DND-41 (cell line): Measurements from ENCODE around the gene HMGB4.

Experiments used
- ATAC-seq: fragments of 200-7000 bp; cut with Tn5 transposase; 3 replicates; pipeline ENCODE4 v1.9.1; 2021; ENCODE audit warnings: low read depth; ENCODE audit not compliant: insufficient read depth
- DNase-seq: peaks from one replicate; pipeline ENCODE4 v3.0.0-alpha.2; 2020
- H2AFZ ChIP-seq: 2 replicates; pipeline ENCODE4 v1.6.0; 2012; ENCODE audit warnings: low read depth, low read length
- H3K27ac ChIP-seq: 2 replicates; pipeline ENCODE4 v1.5.1; 2012; ENCODE audit warnings: low read length, inconsistent platforms
- H3K27me3 ChIP-seq: fragments of 200-600 bp; sonication (generic); 2 replicates; pipeline ENCODE4 v1.6.0; 2012; ENCODE audit warnings: low read length, mild to moderate bottlenecking, inconsistent platforms; ENCODE audit not compliant: insufficient read depth, poor library complexity
- H3K36me3 ChIP-seq: 2 replicates; pipeline ENCODE4 v1.5.1; 2012; ENCODE audit warnings: low read length, inconsistent platforms; ENCODE audit not compliant: insufficient read depth
- H3K4me1 ChIP-seq: 2 replicates; pipeline ENCODE4 v1.5.1; 2012; ENCODE audit warnings: mild to moderate bottlenecking, low read length; ENCODE audit not compliant: insufficient read depth
- H3K4me2 ChIP-seq: 2 replicates; pipeline ENCODE4 v1.6.0; 2012; ENCODE audit warnings: mild to moderate bottlenecking, moderate library complexity, low read length, inconsistent platforms; ENCODE audit not compliant: insufficient read depth
- H3K4me3 ChIP-seq, 2 experiments: fragments of 200-600 bp in 1 of 2; shearing (Covaris generic) in 1 of 2; 2 replicates each; pipeline ENCODE4 v1.5.1; 2012 to 2016; ENCODE audit warnings: inconsistent platforms in 2 of 2, low read length in 2 of 2, mild to moderate bottlenecking in 2 of 2, low read depth in 1 of 2, moderate library complexity in 1 of 2
- H3K79me2 ChIP-seq: 2 replicates; pipeline ENCODE4 v1.6.0; 2012; ENCODE audit warnings: low read length, inconsistent platforms; ENCODE audit not compliant: insufficient read depth
- H3K9ac ChIP-seq: 2 replicates; pipeline ENCODE4 v1.6.0; 2012; ENCODE audit warnings: low read depth, mild to moderate bottlenecking, inconsistent platforms, low read length, moderate library complexity
- H3K9me3 ChIP-seq: 2 replicates; pipeline ENCODE4 v1.5.1; 2012; ENCODE audit warnings: low read length, moderate library complexity, mild to moderate bottlenecking, inconsistent platforms; ENCODE audit not compliant: insufficient read depth, severe bottlenecking
- H4K20me1 ChIP-seq: 2 replicates; pipeline ENCODE4 v1.6.0; 2012; ENCODE audit warnings: low read length; ENCODE audit not compliant: insufficient read depth
- EZH2 ChIP-seq: IDR thresholded peaks from 3 replicates; pipeline ENCODE4 v1.6.1; 2012; ENCODE audit warnings: borderline replicate concordance, low read depth, mild to moderate bottlenecking, moderate library complexity, low read length, inconsistent platforms; ENCODE audit not compliant: severe bottlenecking
- TF ChIP-seq, protein P1 (sequence below): IDR thresholded peaks from 2 replicates; pipeline ENCODE4 v1.5.1; 2012; ENCODE audit warnings: borderline replicate concordance, low read length, moderate library complexity, mild to moderate bottlenecking; ENCODE audit not compliant: poor library complexity, severe bottlenecking; ENCODE audit errors: extremely low read depth

Gene HMGB4

DNA sequence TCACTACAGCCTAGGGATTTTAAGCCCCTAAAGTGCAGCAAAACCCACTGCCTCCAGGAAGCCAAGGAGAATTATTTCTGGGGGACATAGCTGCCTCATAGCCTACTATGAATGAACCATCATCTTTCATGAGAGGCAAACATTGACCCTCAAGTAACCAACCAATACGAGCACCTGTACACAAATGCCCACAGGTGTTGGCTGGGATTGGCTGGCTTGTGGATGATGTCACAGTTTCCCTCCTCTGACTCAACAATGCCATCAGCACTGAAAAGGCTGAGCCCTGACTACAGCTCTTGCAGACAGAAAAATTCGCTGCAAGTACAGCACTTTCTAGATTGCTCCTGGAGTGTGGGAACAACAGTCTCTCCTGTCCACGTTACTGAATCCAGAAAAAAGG is at the start of gene HMGB4:
Gene HMGB4 (plus strand): TSS at position 301 of the 400 bp plus-strand sequence. CDS start 113 bp downstream, outside the sequence.
- Histone ChIP-seq H3K4me2 (no peak within 1 kb of the TSS), H4K20me1 (no peaks in the 10 kb centered on the region), H3K27ac (no peak within 1 kb of the TSS), H3K4me1 (no peaks in the 10 kb centered on the region), H3K27me3 (peaks cover 10% of the 10 kb centered on the region), H3K4me3 (no peak within 1 kb of the TSS), H2AFZ (no peak within 1 kb of the TSS), H3K9ac (no peak within 1 kb of the TSS), H3K79me2 (no peaks in the 10 kb centered on the region), H3K36me3 (no peaks in the 10 kb centered on the region), H3K9me3 (no peaks in the 10 kb centered on the region)
- TF ChIP-seq, protein P1, sequence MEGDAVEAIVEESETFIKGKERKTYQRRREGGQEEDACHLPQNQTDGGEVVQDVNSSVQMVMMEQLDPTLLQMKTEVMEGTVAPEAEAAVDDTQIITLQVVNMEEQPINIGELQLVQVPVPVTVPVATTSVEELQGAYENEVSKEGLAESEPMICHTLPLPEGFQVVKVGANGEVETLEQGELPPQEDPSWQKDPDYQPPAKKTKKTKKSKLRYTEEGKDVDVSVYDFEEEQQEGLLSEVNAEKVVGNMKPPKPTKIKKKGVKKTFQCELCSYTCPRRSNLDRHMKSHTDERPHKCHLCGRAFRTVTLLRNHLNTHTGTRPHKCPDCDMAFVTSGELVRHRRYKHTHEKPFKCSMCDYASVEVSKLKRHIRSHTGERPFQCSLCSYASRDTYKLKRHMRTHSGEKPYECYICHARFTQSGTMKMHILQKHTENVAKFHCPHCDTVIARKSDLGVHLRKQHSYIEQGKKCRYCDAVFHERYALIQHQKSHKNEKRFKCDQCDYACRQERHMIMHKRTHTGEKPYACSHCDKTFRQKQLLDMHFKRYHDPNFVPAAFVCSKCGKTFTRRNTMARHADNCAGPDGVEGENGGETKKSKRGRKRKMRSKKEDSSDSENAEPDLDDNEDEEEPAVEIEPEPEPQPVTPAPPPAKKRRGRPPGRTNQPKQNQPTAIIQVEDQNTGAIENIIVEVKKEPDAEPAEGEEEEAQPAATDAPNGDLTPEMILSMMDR, result no peak
- TF ChIP-seq EZH2, result no peak
- ATAC-seq, result no peak
- DNase-seq, result no peak

DNA sequence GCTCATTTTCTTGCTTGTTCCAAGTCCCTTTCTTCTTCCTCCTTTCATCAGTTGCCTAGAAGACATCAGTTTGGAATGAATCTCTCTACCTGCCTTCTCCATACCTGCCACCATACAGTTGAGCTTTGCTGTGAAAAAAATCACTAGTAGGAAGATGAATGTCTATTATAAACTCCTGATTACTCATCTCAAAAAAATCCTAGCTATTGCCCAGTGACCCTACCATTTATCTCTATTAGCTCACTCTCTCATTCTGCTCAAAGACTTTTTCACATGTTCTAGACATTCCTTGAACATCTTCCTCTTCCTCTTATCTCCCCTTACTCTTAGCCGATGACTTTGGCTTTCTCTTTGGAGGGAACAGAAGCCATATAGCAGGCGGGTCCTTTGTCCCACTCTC is 49.7 kb upstream of the HMGB4 start:
- H3K36me3 ChIP-seq, result no peaks in the 10 kb centered on the region
- TF ChIP-seq, protein P1, result no peak
- no peak for TF ChIP-seq EZH2
- no peaks in the 10 kb centered on the region for H3K4me1 ChIP-seq
- H3K9ac ChIP-seq, result no peak overlapping the region
- H3K4me2 ChIP-seq, result no peak overlapping the region
- ATAC-seq, result no peak
- H4K20me1 ChIP-seq, result no peaks in the 10 kb centered on the region
- H3K79me2 ChIP-seq, result no peaks in the 10 kb centered on the region
- H3K27ac ChIP-seq, result no peak overlapping the region
- no peak overlapping the region for H3K4me3 ChIP-seq
- H3K9me3 ChIP-seq, result no peaks in the 10 kb centered on the region
- no peak for DNase-seq
- no peak overlapping the region for H2AFZ ChIP-seq
- peaks cover 15% of the 10 kb centered on the region for H3K27me3 ChIP-seq

GRCh38 chr1:33815061-33815460 is 48.8 kb upstream of the HMGB4 start:
- Histone ChIP-seq H2AFZ (no peak overlapping the region), H3K36me3 (no peaks in the 10 kb centered on the region), H3K79me2 (no peaks in the 10 kb centered on the region), H3K27me3 (peaks cover 15% of the 10 kb centered on the region), H3K4me3 (no peak overlapping the region), H3K4me2 (no peak overlapping the region), H3K4me1 (no peaks in the 10 kb centered on the region), H3K27ac (no peak overlapping the region), H4K20me1 (no peaks in the 10 kb centered on the region), H3K9ac (no peak overlapping the region), H3K9me3 (no peaks in the 10 kb centered on the region)
- no peak for DNase-seq
- ATAC-seq, result no peak
- TF ChIP-seq, protein P1, result no peak
- TF ChIP-seq EZH2, result no peak

GRCh38 chr1:33818071-33818470 is 45.8 kb upstream of the HMGB4 start:
- no peak for DNase-seq
- Histone ChIP-seq H3K4me1 (no peaks in the 10 kb centered on the region), H3K27ac (no peak overlapping the region), H3K27me3 (peaks cover 7% of the 10 kb centered on the region), H3K9ac (no peak overlapping the region), H3K79me2 (no peaks in the 10 kb centered on the region), H3K9me3 (no peaks in the 10 kb centered on the region), H3K4me3 (no peak overlapping the region), H3K36me3 (no peaks in the 10 kb centered on the region), H2AFZ (no peak overlapping the region), H3K4me2 (no peak overlapping the region), H4K20me1 (no peaks in the 10 kb centered on the region; the same call in 1 of the 2 replicates)
- TF ChIP-seq EZH2, result no peak
- TF ChIP-seq, protein P1, result no peak
- no peak for ATAC-seq
